Adrenal gland (tissue), 12 donors: ENCODE data around the gene ARPC5. TPM values are rescaled to one million over a fixed set of nuclear protein-coding genes. Genes with fewer than 3 reads are reported as not detected.

Experiments
- DNase-seq, 7 donors: peaks; one replicate each; pipeline ENCODE4 v3.0.0-alpha.2; 2019 to 2020
- H3K27ac ChIP-seq, 5 donors: fragments of 200-600 bp; sonication (generic) in 4 of 5; 1 replicate in 3 of 5; 2 replicates in 2 of 5; pipeline versions ENCODE4 v1.5.1 to v1.8.0; 2016 to 2020; ENCODE audit warnings: mild to moderate bottlenecking in 1 of 5
- H3K27me3 ChIP-seq: fragments of 200-600 bp; 2 replicates; pipeline ENCODE4 v1.8.0; 2021
- H3K36me3 ChIP-seq, 2 donors: fragments of 200-600 bp; replicated peaks in 1 of 2; 1 replicate in 1 of 2; 2 replicates in 1 of 2; pipeline versions ENCODE4 v1.5.1 to v1.8.0; 2018 to 2022
- H3K4me1 ChIP-seq, 2 donors: fragments of 200-600 bp; replicated peaks in 1 of 2; 1 replicate in 1 of 2; 2 replicates in 1 of 2; pipeline versions ENCODE4 v1.5.1 to v1.8.0; 2018 to 2021
- H3K4me3 ChIP-seq, 4 donors: fragments of 200-600 bp; sonication (generic) in 3 of 4; one replicate each; pipeline ENCODE4 v1.5.1; 2016 to 2018
- H3K9me3 ChIP-seq, 3 donors: fragments of 200-600 bp; sonication (generic) in 1 of 3; replicated peaks in 1 of 3; 1 replicate in 2 of 3; 2 replicates in 1 of 3; pipeline versions ENCODE4 v1.5.1 to v1.8.0; 2016 to 2021
- CTCF ChIP-seq, 6 experiments: fragments of 450-650 bp in 4 of 6; fragments of 200-600 bp in 2 of 6; sonication (generic) in 1 of 6; IDR thresholded peaks; 1 replicate in 5 of 6; 2 replicates in 1 of 6; pipeline versions ENCODE4 v1.5.1 to v1.8.0; 2016 to 2021; ENCODE audit warnings: antibody characterized with exemption in 6 of 6, mild to moderate bottlenecking in 2 of 6, moderate library complexity in 1 of 6
- POLR2A ChIP-seq, 2 donors: fragments of 450-650 bp; IDR thresholded peaks; one replicate each; pipeline ENCODE4 v1.6.1; 2017; ENCODE audit warnings: antibody characterized with exemption in 2 of 2, mild to moderate bottlenecking in 2 of 2, moderate library complexity in 1 of 2
- WGBS, 4 donors: extraction: QIAGEN DNeasy Blood & Tissue Kit in 2 of 4; methylation state at CpG; one replicate each; pipeline versions ENCODE4 v1.1.5 to v1.1.7; 2013 to 2017; 5-methylcytosine and 5-hydroxymethylcytosine counted together
- intact Hi-C, 2 donors: fragments of 100-400 bp; cut with DNase I; formaldehyde crosslinking; loops; one replicate each; pipeline versions ENCODE4 v1.14.1 to v1.15.0; 2022 to 2023
- polyA plus RNA-seq, 3 donors: library from polyadenylated mRNA; stranded (reverse); fragments of 200-250 nt in 2 of 3; fragments of 350-450 nt in 1 of 3; fragmentation: Illumina TruSeq in 1 of 3; extraction: RNeasy Lipid Tissue Mini Kit (QIAGEN cat#74804) in 1 of 3; gene quantifications; one replicate each; pipeline ENCODE4 v1.2.3, GENCODE V29; 2013 to 2014
- total RNA-seq, 9 donors: library from RNA; depleted of rRNA in 4 of 9; stranded (reverse); fragments of >200 nt in 4 of 9; fragments of 120-200 nt in 1 of 9; fragmentation: NEBNext Ultra II Directional in 1 of 9; extraction: Animal tissue kit (Norgen Biotek cat#: 25700) in 1 of 9; gene quantifications; one replicate each; pipeline versions ENCODE4 v1.1.0 to v1.2.4, GENCODE V29; 2013 to 2023
- donor health status: healthy with polysubstance abuse.
- donor health status: Bipolar disorder and iron deficiency.
- donor health status: DM: yes; HTN: yes; CAD: no.
- donor health status: DM: no; HTN: no; CAD: no.
- donor health status: DM: no; HTN: no; CAD: no.
- donor health status: DM: yes; HTN: yes; CAD: no.

ARPC5 gene
- total and polyA plus RNA-seq, 12 donors, result 48.1 to 133 (median 85.0) TPM

DNA sequence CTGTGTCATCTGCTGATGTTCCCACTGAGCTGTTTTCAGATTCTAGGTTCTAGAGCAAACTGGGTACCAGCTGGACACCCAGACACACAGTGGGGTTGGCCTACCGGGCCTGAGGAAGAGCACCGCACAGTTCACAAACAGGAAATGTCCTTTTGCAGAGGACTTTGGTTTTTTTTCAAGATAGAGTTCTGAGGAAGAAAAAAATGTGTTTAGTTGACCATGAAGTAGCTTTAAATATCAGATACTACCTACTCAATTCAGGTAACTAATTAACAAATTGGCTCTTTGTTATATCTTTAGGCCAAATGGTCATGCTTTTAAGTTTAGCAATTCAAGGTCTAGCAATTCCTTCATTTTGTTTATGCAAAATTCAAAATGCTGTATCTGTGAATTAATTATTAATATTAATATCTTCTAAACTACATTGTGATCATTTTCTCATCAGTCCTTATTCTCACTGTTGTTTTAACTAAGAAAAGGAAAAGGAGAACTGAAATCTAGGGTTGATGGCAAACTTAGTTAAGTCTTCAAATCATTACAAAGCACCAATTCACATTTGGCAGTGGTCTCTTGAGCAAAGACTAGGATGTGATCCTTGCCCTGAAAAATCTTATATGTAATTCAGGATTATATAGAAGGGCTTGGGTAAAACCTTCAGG, 28.1 kb downstream of the ARPC5 start:
- H3K9me3 ChIP-seq, result no peaks in the 10 kb centered on the region
- intact Hi-C loops, result no loop called here
- no peaks in the 10 kb centered on the region for H3K36me3 ChIP-seq
- no peak for DNase-seq
- no peak overlapping the region for H3K4me3 ChIP-seq
- no peak for TF ChIP-seq POLR2A (IDR thresholded peaks at IDR 0.05)
- no peak for TF ChIP-seq CTCF (IDR thresholded peaks at IDR 0.05)
- no peak overlapping the region for H3K27ac ChIP-seq
- H3K27me3 ChIP-seq, result no peaks in the 10 kb centered on the region
- peaks cover 0 to 5% of the 10 kb centered on the region in 2 donors for H3K4me1 ChIP-seq
- 46 to 62% (median 53%) methylated on average over 2 of the region's 2 CpGs for WGBS, 4 donors

DNA sequence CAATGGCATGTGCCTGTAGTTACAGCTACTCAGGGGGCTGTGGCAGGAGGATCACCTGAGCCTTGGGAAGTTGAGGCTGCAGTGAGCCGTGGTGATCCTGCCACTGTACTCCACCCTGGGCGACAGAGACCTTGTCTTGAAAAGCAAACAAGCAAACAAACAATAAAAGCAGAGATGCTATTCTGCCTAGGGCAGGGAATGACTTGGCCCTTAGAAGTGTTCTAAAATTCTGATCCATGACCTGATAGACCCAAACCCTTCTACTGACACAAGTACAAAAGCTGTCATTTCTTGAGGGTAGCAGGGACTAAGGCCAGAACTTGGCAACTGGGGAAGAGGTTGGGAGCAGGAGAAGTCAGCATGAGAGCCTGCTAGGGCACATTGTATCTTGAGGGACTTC, 29.7 kb downstream of the ARPC5 start:
- H3K36me3 ChIP-seq, result no peaks in the 10 kb centered on the region
- no peak for DNase-seq
- WGBS, 4 donors, result 83 to 93% (median 89%) methylated on average over 2 of the region's 2 CpGs
- intact Hi-C loops, result no loop called here
- no peak overlapping the region for H3K27ac ChIP-seq
- H3K27me3 ChIP-seq, result no peaks in the 10 kb centered on the region
- H3K9me3 ChIP-seq, result no peaks in the 10 kb centered on the region
- H3K4me1 ChIP-seq, result peaks cover 0 to 5% of the 10 kb centered on the region in 2 donors
- H3K4me3 ChIP-seq, result no peak overlapping the region
- TF ChIP-seq CTCF (IDR thresholded peaks at IDR 0.05) (no peak), POLR2A (IDR thresholded peaks at IDR 0.05) (no peak)

GRCh38 chr1:183604815-183605214, 30.8 kb downstream of the ARPC5 start:
- H3K9me3 ChIP-seq, result no peaks in the 10 kb centered on the region
- peaks cover 0 to 5% of the 10 kb centered on the region in 2 donors for H3K4me1 ChIP-seq
- no peaks in the 10 kb centered on the region for H3K27me3 ChIP-seq
- intact Hi-C loops, result no loop called here
- no peaks in the 10 kb centered on the region for H3K36me3 ChIP-seq
- TF ChIP-seq POLR2A (IDR thresholded peaks at IDR 0.05), result no peak
- H3K27ac ChIP-seq, result peak overlapping the region in 2 of 5 donors; percentile 45 to 79
- no peak overlapping the region for H3K4me3 ChIP-seq
- WGBS, 4 donors, result 64 to 74% (median 71%) methylated on average over 8 of the region's 8 CpGs
- DNase-seq, result peak in 1 of 7 donors; percentile 24

- peak in 1 of 7 donors; percentile 38 for DNase-seq
- Histone ChIP-seq H3K36me3 (no peaks in the 10 kb centered on the region), H3K4me3 (no peak overlapping the region), H3K4me1 (peaks cover 0 to 5% of the 10 kb centered on the region in 2 donors), H3K27ac (peak overlapping the region in 2 of 5 donors; percentile 45 to 79), H3K27me3 (no peaks in the 10 kb centered on the region), H3K9me3 (no peaks in the 10 kb centered on the region)
- 49 to 58% (median 54%) methylated on average over 10 of the region's 10 CpGs for WGBS, 4 donors
- intact Hi-C loops, result no loop called here
- TF ChIP-seq POLR2A (IDR thresholded peaks at IDR 0.05) (no peak), CTCF (IDR thresholded peaks at IDR 0.05) (no peak)
Measured at GRCh38 chr1:183604038-183604808, 31.4 kb downstream of the ARPC5 start.
